Measurements from ENCODE around the gene SOX11. TPM values are rescaled to one million over a fixed set of nuclear protein-coding genes. Genes with fewer than 3 reads are reported as not detected.

Gene SOX11
- total and polyA plus RNA-seq, 2 of the 8 experiments (the other 6 are each of a cell fraction or from before 2014, with no cell fraction given): 9.0 to 55.6 TPM

DNA sequence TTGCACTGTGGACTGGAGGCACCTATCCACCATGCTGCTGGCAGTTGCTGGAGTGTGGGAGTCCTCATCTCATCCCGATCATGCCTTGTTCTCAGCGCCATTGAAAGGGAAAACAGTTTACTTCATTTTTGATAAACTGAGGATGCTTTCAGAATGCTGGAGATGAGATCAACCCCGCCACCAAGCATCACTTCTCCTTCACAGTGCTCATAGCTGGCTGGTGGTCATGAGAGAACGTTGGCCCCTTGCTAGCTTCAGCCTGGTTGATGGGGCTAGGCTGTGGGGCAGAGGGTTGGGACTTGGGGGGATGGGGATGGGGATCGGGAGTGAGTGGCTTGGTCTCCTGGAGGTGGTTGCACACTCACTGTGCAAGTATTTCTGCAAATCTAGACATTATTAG is 30.1 kb downstream of the SOX11 start:
- Histone ChIP-seq H3K79me2 (ENCODE audit: control insufficient read depth in 1 of 2, insufficient read depth in 2 of 2, low read length in 2 of 2) (no peaks in the 10 kb centered on the region), H2BK5ac (ENCODE audit: low read depth, low read length) (no peak overlapping the region), H3K27ac (ENCODE audit: low read depth, low read length) (no peak overlapping the region), H3K4me2 (ENCODE audit: insufficient read depth in 1 of 2, low read depth in 2 of 2, low read length in 2 of 2) (no peak overlapping the region), H4K8ac (ENCODE audit: extremely low read depth, insufficient read depth, low read length) (no peak overlapping the region), H2BK12ac (ENCODE audit: low read depth, low read length) (no peak overlapping the region), H3K36me3 (ENCODE audit: control insufficient read depth in 2 of 4, insufficient read depth in 4 of 4, low read length in 3 of 4) (peaks cover 0 to 3% (median 0%) of the 10 kb centered on the region in 4 experiments; a peak in 1 of 8 replicates), H3K14ac (ENCODE audit: insufficient read length) (no peak overlapping the region), H3K9me3 (ENCODE audit: insufficient read depth in 2 of 2, low read depth in 1 of 2, low read length in 1 of 2) (peaks cover 2 to 11% of the 10 kb centered on the region in 2 experiments; a peak in 2 of 4 replicates), H2AFZ (ENCODE audit: low read length) (no peak overlapping the region), H3K27me3 (replicated peaks in 1 of 4; ENCODE audit: control insufficient read depth in 3 of 4, extremely low read depth in 1 of 4, insufficient read depth in 3 of 4, low read length in 3 of 4) (no peaks in the 10 kb centered on the region), H2BK120ac (replicated peaks; ENCODE audit: low read depth, low read length) (no peak overlapping the region), H4K91ac (replicated peaks; ENCODE audit: insufficient read length, low read length) (no peak overlapping the region), H4K5ac (ENCODE audit: insufficient read length, low read depth, low read length) (no peak overlapping the region), H3K18ac (ENCODE audit: extremely low read depth, low read length) (no peak overlapping the region), H2AK5ac (ENCODE audit: low read depth, low read length) (no peak overlapping the region), H3K23ac (ENCODE audit: insufficient read length) (no peak overlapping the region), H4K20me1 (replicated peaks in 1 of 2; ENCODE audit: control insufficient read depth in 1 of 2, insufficient read depth in 2 of 2, low read length in 2 of 2) (no peaks in the 10 kb centered on the region), H3K4me1 (replicated peaks in 1 of 4; ENCODE audit: control insufficient read depth in 3 of 4, insufficient read depth in 4 of 4, low read length in 3 of 4) (peaks cover 0 to 14% (median 8%) of the 10 kb centered on the region in 4 experiments; a peak in 5 of 7 replicates), H3K4ac (replicated peaks; ENCODE audit: insufficient read length, low read depth, low read length) (peak overlapping the region; percentile 45), H3K79me1 (ENCODE audit: low read depth, low read length) (no peaks in the 10 kb centered on the region), H3K9ac (replicated peaks in 1 of 4; ENCODE audit: extremely low read depth in 1 of 4, low read depth in 3 of 4, low read length in 3 of 4) (no peak overlapping the region), H3K23me2 (ENCODE audit: low read depth, low read length) (peaks cover 2% of the 10 kb centered on the region; the same call in 1 of the 2 replicates), H2BK15ac (ENCODE audit: low read length) (no peak overlapping the region), H3K56ac (replicated peaks; ENCODE audit: insufficient read length, low read depth, low read length) (no peak overlapping the region), H3K4me3 (ENCODE audit: extremely low read depth in 1 of 4, insufficient read depth in 2 of 4, low read depth in 3 of 4, low read length in 4 of 4) (no peak overlapping the region), H2BK20ac (ENCODE audit: low read length) (no peak overlapping the region)
- FAIRE-seq: no peak
- CTCF ChIA-PET (ENCODE audit: partially characterized antibody): interaction anchor here (1.6 kb wide), 1 partner anchor 40 kb away, joined by 3 read pairs; no protein-coding TSS in a partner anchor
- POLR2A ChIA-PET (ENCODE audit: partially characterized antibody): interaction anchor here (1.1 kb wide), 1 partner anchor 10 kb away, joined by 3 read pairs; no protein-coding TSS in a partner anchor
- peak in 1 of 2 experiments; percentile 8 for DNase-seq (ENCODE audit: low read depth in 1 of 2, low spot score in 2 of 2)
- WGBS, 2 experiments (ENCODE audit: extremely low coverage in 1 of 2, insufficient coverage in 1 of 2, insufficient read length in 1 of 2, insufficient replicate concordance in 2 of 2, low coverage in 1 of 2, low lambda C conversion rate in 2 of 2, missing lambda C conversion rate in 1 of 2): 83% methylated on average over 5 of the region's 5 CpGs; no CpG with 5 or more reads in 1 of the 2 experiments
- TF ChIP-seq RXRA (IDR thresholded peaks at IDR 0.05; ENCODE audit: insufficient read depth, low read depth, low read length) (no peak), CEBPB (IDR thresholded peaks at IDR 0.05; ENCODE audit: low read depth, low read length) (no peak), KDM4A (IDR thresholded peaks at IDR 0.05; ENCODE audit: low read depth, low read length, severe bottlenecking) (no peak), TEAD4 (IDR thresholded peaks at IDR 0.05; ENCODE audit: low read depth, low read length) (no peak), SP2 (IDR thresholded peaks at IDR 0.05; ENCODE audit: low read length) (no peak), NANOG (IDR thresholded peaks at IDR 0.05; ENCODE audit: insufficient read depth, low read depth, low read length, poor library complexity, severe bottlenecking) (no peak), KDM5A (IDR thresholded peaks at IDR 0.05; ENCODE audit: low read length) (no peak), TCF12 (IDR thresholded peaks at IDR 0.05; ENCODE audit: low read depth, low read length) (no peak), HDAC2 (IDR thresholded peaks at IDR 0.05; ENCODE audit: borderline replicate concordance in 1 of 2, low read depth in 2 of 2, low read length in 2 of 2) (no peak), SUZ12 (IDR thresholded peaks at IDR 0.05; ENCODE audit: low read length) (no peak), SIRT6 (IDR thresholded peaks at IDR 0.05; ENCODE audit: low read length) (no peak)
- TF ChIP-seq, protein P1, sequence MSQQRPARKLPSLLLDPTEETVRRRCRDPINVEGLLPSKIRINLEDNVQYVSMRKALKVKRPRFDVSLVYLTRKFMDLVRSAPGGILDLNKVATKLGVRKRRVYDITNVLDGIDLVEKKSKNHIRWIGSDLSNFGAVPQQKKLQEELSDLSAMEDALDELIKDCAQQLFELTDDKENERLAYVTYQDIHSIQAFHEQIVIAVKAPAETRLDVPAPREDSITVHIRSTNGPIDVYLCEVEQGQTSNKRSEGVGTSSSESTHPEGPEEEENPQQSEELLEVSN (IDR thresholded peaks at IDR 0.05): no peak
- TF ChIP-seq, protein P2, sequence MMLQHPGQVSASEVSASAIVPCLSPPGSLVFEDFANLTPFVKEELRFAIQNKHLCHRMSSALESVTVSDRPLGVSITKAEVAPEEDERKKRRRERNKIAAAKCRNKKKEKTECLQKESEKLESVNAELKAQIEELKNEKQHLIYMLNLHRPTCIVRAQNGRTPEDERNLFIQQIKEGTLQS (IDR thresholded peaks at IDR 0.05; ENCODE audit: insufficient read depth, low read depth, low read length): no peak
